Measurements from ENCODE around the gene DUOX2.
"Not testable (repeated sequence)": the region's sequence is repeated elsewhere in the genome, so short reads cannot be mapped to it uniquely, and the experiment has no call there.

The DUOX2 gene

GRCh38 chr15:45118131-45118588, 4.2 kb upstream of the DUOX2 start:
- DNase-seq, result peak; percentile 87

- DNase-seq, result no peak
These were observed 3.5 kb upstream of the DUOX2 start for GRCh38 chr15:45117308-45118130.

- DNase-seq, result no peak
These were observed 2.7 kb upstream of the DUOX2 start for GRCh38 chr15:45116482-45117307.

GRCh38 chr15:45116006-45116481, 2.1 kb upstream of the DUOX2 start:
- DNase-seq, result no peak

DNA sequence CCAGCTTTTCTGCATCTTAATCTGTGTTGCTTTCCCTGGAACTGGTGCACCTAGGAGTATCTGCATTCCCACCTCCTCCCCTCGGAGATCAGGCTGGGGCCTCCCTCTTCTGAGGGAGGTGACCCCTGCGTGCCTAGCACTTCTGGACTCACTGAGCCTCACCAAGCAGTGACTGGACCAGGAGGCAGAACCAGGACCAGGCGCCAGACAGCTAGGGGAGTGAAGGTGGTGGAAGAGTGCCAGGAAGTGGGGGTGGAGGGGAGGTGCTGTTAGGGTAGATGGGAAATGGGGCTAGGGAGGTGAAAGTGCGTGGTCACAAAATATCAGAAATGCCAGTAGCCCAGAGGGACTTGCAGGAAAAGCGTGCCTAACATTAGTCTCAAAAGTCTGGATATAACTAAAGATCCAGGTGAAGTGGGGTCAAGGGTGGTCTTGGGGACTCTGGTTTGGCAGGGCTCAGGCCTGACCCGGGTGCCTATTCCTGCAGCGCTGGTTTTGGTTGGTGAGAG, 1.4 kb upstream of the DUOX2 start:
- no peak for DNase-seq

DNA sequence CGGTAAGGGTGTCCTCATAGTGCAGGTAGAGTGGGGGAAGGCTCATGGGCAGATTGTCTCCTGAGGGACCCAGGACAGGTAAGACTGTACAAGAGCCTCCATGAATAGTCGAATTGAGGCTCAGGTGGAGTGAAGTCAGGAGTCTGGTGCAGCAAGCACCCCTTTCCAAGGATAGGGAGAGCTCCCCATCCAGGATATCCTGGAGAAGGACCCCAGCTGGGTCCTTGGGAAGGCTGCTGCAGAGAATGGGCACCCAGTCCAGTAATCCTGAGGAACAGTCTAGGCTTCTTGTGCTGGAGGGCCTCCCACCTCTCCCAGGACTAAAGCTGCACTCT, 746 bp upstream of the DUOX2 start:
- no peak for DNase-seq

DNA sequence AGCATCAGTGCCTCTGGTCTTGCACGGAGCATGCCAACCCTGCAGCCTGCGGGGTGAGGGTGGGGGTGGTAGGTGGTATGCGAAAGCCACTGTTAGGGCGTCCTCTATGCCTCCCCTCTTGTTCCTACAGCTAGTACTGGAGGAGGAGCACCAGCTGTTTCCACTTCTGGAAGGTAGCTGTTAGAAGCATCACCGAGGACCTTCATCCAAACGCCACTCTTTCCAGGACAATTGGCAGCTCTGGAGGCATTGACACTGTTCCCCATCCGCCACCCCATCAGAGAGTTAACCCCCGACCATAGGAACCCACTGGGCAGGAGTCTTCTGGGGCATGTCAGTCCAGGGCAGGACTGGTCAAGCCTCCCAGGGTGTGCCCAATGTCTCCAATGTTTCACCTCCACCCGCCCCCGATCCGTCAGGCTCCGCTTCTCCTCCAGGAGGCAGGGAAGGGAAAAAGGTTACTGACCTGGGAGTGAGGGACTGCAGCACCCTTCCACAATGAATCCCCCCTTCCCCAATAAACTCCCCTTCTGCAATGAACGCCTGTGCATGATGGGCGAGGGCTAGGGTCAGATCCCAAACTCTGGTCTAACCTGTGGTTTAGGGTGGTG, 487 bp downstream of the DUOX2 start:
- DNase-seq, result no peak

DNA sequence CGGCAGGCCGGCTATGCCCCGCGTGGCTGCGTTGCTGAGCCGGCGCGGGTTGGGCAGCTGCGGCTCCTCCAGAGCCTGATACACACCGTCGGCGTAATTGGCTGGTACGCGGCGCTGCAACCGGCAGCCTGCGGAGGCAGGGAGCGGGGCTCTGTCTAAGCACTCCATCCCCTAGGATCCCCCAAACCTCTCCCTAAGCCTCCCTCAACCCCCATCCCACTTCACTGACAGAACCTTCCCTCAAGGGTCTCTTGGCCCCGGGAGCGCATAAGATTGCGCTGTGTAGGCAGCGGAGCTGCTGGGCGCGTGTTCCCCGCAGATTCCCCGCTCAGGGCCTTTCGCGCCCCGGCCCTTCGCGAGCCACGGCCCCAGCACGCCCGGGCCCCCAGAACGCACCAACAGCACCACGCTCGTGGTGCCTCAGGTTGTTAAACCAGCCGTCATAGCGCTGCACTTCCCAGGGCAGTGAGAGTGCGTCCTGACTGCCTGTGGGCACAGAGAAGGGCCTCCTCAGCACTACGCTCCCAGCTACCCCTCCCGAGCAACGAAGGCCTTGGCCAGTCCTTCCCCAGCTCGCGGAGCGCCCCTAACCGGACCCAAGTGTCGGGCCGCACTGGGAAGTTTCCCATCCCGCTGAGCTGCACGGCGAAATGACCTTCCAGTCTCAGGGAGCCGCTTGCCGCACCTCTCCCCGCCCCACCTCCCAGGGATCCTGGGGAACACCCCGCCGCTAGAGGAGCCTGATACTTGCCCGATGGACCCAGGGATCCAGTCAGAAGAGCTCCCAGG, 1.2 kb downstream of the DUOX2 start:
- no peak for DNase-seq

- no peak for DNase-seq
These were observed 1.8 kb downstream of the DUOX2 start for GRCh38 chr15:45112143-45112590.

- DNase-seq, result no peak
These were observed 2.4 kb downstream of the DUOX2 start for GRCh38 chr15:45111390-45112142.

DNA sequence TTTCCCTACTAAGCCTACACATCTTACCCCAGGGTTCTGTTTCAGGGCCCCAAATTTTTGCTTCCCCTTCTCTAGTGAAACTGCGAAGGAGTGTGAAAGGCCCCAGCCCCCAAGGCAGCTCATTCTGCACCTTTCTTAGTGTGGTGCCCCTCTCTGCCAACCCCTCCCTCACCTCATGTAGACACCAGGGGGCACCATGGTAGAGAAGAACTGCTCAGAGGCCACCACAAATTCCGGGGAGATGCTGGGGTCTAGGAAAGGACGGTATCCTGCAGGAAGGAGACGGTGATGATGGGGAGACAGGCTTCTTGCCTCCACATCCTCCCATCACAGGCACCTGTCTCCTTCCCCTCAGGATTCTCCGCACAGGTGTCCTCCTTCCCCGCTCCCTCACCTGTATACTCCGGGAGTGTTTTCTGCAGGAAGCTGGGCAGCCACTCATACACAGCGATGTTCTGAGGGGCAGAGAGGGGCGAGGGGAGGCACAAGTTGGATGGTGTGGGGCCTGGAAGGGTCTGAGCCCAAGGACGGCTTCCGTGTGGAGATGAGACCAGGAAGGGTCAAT, 3.6 kb downstream of the DUOX2 start:
- DNase-seq, result no peak

GRCh38 chr15:45107941-45108630, 5.9 kb downstream of the DUOX2 start:
- no peak for DNase-seq

DNA sequence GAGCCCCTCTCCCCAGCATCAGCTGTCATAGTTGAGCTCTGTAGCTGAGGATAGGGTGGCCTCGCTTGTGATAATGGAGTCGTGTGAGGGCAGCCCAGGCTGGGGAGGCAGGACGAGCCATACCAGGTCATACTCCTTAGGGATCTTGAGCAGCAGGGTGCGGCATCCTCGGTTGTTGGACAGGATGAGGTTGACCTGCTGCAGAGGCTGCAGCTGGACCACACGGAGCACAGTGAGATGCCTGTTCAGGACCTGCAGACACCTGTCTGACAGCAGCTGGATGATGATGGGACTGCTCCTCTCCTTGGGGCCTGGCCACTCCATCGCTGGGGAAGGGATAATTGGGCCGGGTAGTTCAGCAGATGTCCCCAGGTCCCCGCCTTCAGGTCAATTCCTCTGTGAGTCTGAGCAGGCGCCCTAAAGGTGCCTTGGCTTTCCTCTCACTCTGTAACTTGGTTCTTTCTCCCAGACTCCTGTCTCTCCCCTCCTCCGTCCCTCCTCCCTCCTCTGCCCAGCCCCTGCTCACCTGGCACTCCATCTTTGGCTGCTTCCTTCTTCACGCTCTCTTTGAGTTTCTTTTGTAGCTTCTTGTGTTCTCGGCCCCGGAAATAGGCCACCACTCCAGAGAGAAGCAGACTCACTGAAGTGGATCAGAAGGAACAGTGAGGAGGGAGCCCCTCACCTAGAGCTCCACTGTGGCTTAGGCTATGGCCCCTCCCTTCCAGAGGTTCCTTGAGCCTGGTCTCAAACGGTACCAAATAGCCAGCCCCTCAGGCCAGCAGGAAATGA, 7.8 kb downstream of the DUOX2 start:
- no peak for DNase-seq

DNA sequence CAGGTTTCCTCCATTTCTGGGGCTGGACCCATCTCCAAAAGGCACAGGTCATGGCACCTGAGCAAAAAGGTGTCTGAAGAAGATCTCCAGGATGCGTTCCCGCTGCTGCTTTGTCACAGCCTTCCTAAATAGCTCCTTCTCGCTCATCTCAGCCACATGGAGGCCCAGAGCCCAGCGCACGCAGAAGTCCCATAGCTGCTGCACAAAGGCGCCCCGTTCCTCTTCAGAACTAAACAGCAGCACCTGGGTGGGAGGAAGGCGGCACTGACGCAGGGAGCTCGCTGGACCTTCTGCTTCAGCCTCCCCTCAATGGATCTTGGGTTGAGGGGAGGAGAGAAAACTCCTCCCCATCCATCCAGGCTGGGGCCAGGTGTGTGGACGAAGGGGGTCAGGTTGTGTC, 8.4 kb downstream of the DUOX2 start:
- DNase-seq, result no peak

GRCh38 chr15:45104170-45104569, 9.8 kb downstream of the DUOX2 start:
- DNase-seq, result not testable (repeated sequence)

GRCh38 chr15:45102226-45102625, 11.7 kb downstream of the DUOX2 start:
- no peak for DNase-seq

DNA sequence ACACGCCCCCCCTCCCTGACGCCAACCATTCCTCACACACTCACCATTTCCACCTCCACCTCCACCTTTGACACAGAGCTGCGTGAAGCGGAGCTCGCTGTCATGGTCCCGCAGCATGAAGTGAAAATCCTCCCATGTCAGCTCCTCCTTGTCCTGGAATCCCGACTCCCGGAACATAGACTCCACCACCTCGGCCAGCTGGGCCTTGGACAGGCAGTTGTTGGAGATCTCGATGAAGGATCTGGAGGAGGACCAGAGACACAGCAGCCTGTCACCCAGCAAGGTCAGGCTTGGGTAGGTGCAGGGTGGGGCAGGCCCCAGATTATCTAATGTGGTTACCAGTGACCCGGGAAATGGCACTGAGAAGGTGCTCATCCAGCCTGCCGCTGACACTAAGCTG, 12.2 kb downstream of the DUOX2 start:
- no peak for DNase-seq

GRCh38 chr15:45100884-45101625, 12.9 kb downstream of the DUOX2 start:
- no peak for DNase-seq

DNA sequence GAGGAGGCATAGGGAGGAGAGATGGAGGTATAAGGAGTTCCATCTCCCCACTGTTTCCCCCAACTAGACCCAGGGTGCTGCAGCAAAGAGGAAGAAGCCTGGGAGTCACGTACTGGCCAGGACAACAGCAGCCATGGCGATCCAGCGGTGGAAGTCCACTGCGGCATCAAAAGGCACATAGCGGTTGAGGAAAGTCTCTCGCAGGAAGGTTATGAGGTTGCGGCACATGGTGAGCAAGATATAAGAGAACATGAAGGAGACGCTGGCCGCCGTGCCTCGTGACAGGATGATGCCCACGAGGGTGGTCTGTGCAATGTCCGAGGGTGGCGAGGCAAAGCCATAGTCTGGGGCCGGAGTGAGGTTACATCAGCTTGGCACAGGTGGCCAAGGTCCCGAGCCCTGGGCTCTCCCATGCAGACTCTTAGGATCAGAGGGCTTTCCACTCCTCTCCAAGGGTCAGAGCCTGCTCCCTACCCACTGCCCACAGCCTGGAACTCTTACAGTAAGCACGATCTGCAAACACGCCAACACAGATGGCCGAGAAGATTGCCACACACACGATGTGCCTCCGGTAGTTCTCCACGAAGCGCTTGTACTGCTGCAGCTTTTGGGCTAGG, 14.3 kb downstream of the DUOX2 start:
- no peak for DNase-seq
